ENCODE measurements around the gene GRIK3. TPM values are rescaled to one million over a fixed set of nuclear protein-coding genes. Genes with fewer than 3 reads are reported as not detected.

The GRIK3 gene
- total and polyA plus RNA-seq, 7 donors: 0.03 to 0.15 (median 0.04) TPM; not detected in 2

DNA sequence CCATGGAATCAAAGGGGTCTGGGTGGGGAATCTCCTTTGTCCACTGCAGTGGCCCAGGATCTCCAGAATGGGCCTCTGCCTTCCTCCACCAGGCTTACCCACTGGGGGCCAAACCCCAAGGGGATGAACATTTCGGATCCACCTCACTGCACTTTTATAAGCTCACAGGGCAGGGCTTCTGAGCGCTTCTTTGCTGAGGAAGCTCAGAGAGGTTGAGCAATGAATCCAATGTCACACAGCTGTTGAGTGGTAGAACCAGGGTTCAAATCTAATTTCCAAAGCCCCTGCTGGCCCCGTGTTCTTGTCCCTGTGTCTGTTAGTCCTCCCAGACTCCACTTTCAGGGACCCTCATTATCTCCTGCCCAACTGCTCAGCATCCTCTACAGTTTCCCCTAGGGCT lies 250.8 kb downstream of the GRIK3 start:
- 88 to 91% (median 91%) methylated on average over 3 of the region's 3 CpGs for WGBS, 3 donors
- intact Hi-C loops (cut with DNase I): no loop called here
- no peak overlapping the region for H3K4me3 ChIP-seq
- TF ChIP-seq, protein P1, sequence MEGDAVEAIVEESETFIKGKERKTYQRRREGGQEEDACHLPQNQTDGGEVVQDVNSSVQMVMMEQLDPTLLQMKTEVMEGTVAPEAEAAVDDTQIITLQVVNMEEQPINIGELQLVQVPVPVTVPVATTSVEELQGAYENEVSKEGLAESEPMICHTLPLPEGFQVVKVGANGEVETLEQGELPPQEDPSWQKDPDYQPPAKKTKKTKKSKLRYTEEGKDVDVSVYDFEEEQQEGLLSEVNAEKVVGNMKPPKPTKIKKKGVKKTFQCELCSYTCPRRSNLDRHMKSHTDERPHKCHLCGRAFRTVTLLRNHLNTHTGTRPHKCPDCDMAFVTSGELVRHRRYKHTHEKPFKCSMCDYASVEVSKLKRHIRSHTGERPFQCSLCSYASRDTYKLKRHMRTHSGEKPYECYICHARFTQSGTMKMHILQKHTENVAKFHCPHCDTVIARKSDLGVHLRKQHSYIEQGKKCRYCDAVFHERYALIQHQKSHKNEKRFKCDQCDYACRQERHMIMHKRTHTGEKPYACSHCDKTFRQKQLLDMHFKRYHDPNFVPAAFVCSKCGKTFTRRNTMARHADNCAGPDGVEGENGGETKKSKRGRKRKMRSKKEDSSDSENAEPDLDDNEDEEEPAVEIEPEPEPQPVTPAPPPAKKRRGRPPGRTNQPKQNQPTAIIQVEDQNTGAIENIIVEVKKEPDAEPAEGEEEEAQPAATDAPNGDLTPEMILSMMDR (IDR thresholded peaks at IDR 0.05): no peak
- no peak overlapping the region for H3K27ac ChIP-seq
- ATAC-seq (no peak), DNase-seq (no peak)
- no peaks in the 10 kb centered on the region for H3K36me3 ChIP-seq (ENCODE audit: insufficient read depth in 1 of 2, low read depth in 1 of 2)
- H3K4me1 ChIP-seq: no peaks in the 10 kb centered on the region
- H3K27me3 ChIP-seq (ENCODE audit: insufficient read depth in 3 of 3, low read length in 2 of 3): peaks cover 0 to 21% (median 2%) of the 10 kb centered on the region in 3 donors
- H3K9me3 ChIP-seq: no peaks in the 10 kb centered on the region

DNA sequence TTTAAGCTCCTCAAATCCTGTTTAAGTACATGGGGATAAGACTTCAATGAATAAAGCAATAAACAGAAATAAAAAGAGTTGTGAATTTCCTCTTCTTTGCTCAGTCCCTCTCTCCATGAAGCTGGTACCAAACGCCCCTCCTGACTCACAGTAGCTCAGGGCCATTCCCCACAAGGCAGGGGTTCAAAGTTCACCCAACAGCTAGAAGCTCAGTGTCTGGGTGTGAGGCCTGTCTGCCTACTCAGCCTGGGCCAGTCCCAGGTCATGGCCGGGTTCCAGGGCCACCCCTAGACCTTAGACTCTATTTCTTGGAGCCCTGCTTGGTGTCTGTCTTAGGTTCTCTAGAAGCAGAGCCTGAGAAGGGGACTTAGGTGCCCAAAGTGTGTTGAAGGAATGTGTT lies 251.5 kb downstream of the GRIK3 start:
- TF ChIP-seq, protein P1 (IDR thresholded peaks at IDR 0.05): no peak
- no peak overlapping the region for H3K4me3 ChIP-seq
- H3K9me3 ChIP-seq: no peaks in the 10 kb centered on the region
- H3K4me1 ChIP-seq: no peaks in the 10 kb centered on the region
- no peak for ATAC-seq
- DNase-seq: no peak
- no peak overlapping the region for H3K27ac ChIP-seq
- peaks cover 0 to 14% (median 2%) of the 10 kb centered on the region in 3 donors for H3K27me3 ChIP-seq (ENCODE audit: insufficient read depth in 3 of 3, low read length in 2 of 3)
- 80 to 93% (median 90%) methylated on average over 2 of the region's 2 CpGs for WGBS, 3 donors
- intact Hi-C loops (cut with DNase I): no loop called here
- H3K36me3 ChIP-seq (ENCODE audit: insufficient read depth in 1 of 2, low read depth in 1 of 2): no peaks in the 10 kb centered on the region

DNA sequence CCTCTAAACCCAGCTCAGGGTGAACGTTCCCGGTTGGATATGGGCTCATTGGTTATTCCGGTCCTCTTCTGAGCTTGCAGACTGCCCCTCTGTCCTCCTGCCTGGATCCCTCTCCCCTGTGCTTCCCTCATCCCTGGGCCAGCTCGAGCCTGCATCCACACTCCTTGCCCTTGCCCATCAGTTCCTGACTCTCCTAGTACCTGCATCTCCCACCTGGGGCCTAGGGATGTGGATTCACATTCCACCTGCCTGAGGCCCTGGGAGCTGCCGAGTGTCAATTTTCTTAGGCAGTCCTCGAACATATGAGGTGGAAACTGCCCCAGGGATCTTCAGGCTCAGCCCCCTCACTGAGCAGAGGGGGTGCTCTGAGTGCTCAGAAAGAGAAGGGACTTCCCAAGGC lies 252.2 kb downstream of the GRIK3 start:
- H3K27me3 ChIP-seq (ENCODE audit: insufficient read depth in 3 of 3, low read length in 2 of 3): peaks cover 0 to 11% (median 2%) of the 10 kb centered on the region in 3 donors
- intact Hi-C loops (cut with DNase I): no loop called here

DNA sequence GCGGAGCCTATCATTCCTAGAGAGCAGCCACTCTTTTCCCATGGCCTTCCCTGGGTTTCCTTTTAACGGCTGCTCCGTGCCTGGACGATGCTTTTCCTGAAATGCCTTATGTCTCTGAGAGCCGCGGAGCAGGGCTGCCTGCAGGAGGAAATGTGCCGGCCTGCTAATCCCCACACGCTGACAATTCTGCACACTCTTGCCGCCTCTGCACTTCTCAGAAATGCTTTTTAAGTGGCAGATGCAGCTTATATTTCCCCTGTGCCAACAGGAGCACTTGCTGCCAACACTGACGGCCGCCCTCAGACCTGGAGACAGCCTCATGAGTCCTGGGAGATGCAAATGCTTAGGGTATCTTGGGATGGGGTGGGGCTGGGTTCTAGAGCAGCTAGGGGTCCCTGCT lies 253.2 kb downstream of the GRIK3 start:
- H3K36me3 ChIP-seq (ENCODE audit: insufficient read depth in 1 of 2, low read depth in 1 of 2): no peaks in the 10 kb centered on the region
- intact Hi-C loops (cut with DNase I): no loop called here
- no peaks in the 10 kb centered on the region for H3K4me1 ChIP-seq
- DNase-seq (no peak), ATAC-seq (no peak)
- no peak overlapping the region for H3K27ac ChIP-seq
- H3K4me3 ChIP-seq: no peak overlapping the region
- TF ChIP-seq, protein P1 (IDR thresholded peaks at IDR 0.05): no peak
- 28 to 40% (median 31%) methylated on average over 11 of the region's 11 CpGs for WGBS, 3 donors
- peaks cover 0 to 20% (median 2%) of the 10 kb centered on the region in 3 donors for H3K27me3 ChIP-seq (ENCODE audit: insufficient read depth in 3 of 3, low read length in 2 of 3)
- no peaks in the 10 kb centered on the region for H3K9me3 ChIP-seq

More for the DNA sequence above, 252.2 kb downstream of the GRIK3 start:
- TF ChIP-seq, protein P1 (IDR thresholded peaks at IDR 0.05): no peak
- Histone ChIP-seq H3K27ac (no peak overlapping the region), H3K4me3 (no peak overlapping the region), H3K36me3 (ENCODE audit: insufficient read depth in 1 of 2, low read depth in 1 of 2) (no peaks in the 10 kb centered on the region), H3K9me3 (no peaks in the 10 kb centered on the region), H3K4me1 (no peaks in the 10 kb centered on the region)
- ATAC-seq (no peak), DNase-seq (no peak)
- WGBS, 3 donors: 90 to 94% (median 90%) methylated on average over 6 of the region's 6 CpGs

DNA sequence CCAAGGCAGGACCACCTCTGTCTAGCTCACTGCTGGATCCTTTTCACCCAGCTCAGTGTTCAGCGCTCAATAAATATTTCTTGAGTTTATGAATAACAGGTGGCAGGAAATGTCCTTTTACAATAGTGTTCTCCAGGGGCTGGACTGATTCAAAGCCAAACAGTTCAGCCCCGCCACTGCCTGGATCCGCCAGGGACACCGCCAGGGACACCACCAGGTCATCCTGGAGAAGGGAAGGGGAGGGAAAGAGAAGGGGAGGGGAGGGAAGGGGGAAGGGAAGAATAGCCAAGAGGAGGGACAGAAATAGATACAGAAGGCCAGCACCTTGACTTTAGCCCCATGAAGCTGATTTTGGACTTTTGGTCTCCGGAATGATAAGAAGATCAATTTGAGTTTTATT lies 255.6 kb downstream of the GRIK3 start:
- H3K27me3 ChIP-seq (ENCODE audit: insufficient read depth in 3 of 3, low read length in 2 of 3): peaks cover 0 to 40% (median 5%) of the 10 kb centered on the region in 3 donors
- WGBS, 3 donors: 17 to 18% (median 17%) methylated on average over 5 of the region's 5 CpGs

More for the DNA sequence above, 255.6 kb downstream of the GRIK3 start:
- H3K4me1 ChIP-seq: no peaks in the 10 kb centered on the region
- DNase-seq (no peak), ATAC-seq (no peak)
- H3K9me3 ChIP-seq: no peaks in the 10 kb centered on the region
- no peaks in the 10 kb centered on the region for H3K36me3 ChIP-seq (ENCODE audit: insufficient read depth in 1 of 2, low read depth in 1 of 2)
- H3K4me3 ChIP-seq: no peak overlapping the region
- TF ChIP-seq, protein P1 (IDR thresholded peaks at IDR 0.05): no peak
- no peak overlapping the region for H3K27ac ChIP-seq
- intact Hi-C loops (cut with DNase I): no loop called here
